Measurements from ENCODE around the gene DMAP1. TPM values are rescaled to one million over a fixed set of nuclear protein-coding genes. Genes with fewer than 3 reads are reported as not detected.

The DMAP1 gene
- total and polyA plus RNA-seq, 2 of the 8 experiments (the other 6 are each of a cell fraction or from before 2014, with no cell fraction given) = 36.4 to 42.4 TPM

GRCh38 chr1:44239331-44239960 is 26.2 kb downstream of the DMAP1 start (continued):
- no peak for TF ChIP-seq SIN3A (conservative IDR thresholded peaks at IDR 0.05 in 1 of 2, IDR thresholded peaks at IDR 0.05 in 1 of 2; ENCODE audit: low read depth in 1 of 2, low read length in 2 of 2)

Data from H1 (cell line).